Measurements from ENCODE around the gene ACAA1.

ACAA1 gene

GRCh38 chr3:38136777-38137614 is at the start of gene ACAA1:
TSS of gene ACAA1 (minus strand) at chr3:38137127. CDS start at chr3:38137035, 92 bp downstream.
- H3K27ac ChIP-seq: peak within 1 kb of the TSS; percentile 77
- no peak for TF ChIP-seq ZFX (IDR thresholded peaks at IDR 0.05; ENCODE audit: borderline replicate concordance)

GRCh38 chr3:38177181-38177580 is 40.3 kb upstream of the ACAA1 start:
- TF ChIP-seq CTCF (IDR thresholded peaks at IDR 0.05) (no peak), ZFX (IDR thresholded peaks at IDR 0.05; ENCODE audit: borderline replicate concordance) (no peak)
- H3K27ac ChIP-seq: no peak overlapping the region

- TF ChIP-seq ZFX (IDR thresholded peaks at IDR 0.05; ENCODE audit: borderline replicate concordance) (no peak), CTCF (IDR thresholded peaks at IDR 0.05) (no peak)
- no peak overlapping the region for H3K27ac ChIP-seq
Measured at GRCh38 chr3:38173834-38174418, 37.0 kb upstream of the ACAA1 start.

DNA sequence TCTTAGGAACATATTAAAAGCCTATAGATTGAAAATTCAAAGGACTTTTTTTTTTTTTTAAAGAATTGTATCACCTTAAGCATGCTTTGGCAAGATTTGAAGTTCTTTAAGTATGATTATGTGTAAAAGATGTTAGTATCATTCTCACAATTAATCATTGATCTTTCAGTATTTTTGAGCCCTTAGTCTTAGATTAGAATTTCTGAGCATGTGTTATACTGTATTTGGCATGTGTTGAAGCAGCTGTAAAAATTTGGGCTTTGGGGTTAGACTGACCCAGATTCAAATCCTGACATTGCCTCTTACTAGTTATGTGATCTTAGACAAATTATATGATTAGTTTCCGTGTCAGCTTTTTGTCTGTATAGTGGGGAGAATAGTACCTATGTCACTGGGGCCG is 34.7 kb upstream of the ACAA1 start:
- TF ChIP-seq ZFX (IDR thresholded peaks at IDR 0.05; ENCODE audit: borderline replicate concordance) (no peak), CTCF (IDR thresholded peaks at IDR 0.05) (no peak)
- H3K27ac ChIP-seq: no peak overlapping the region

DNA sequence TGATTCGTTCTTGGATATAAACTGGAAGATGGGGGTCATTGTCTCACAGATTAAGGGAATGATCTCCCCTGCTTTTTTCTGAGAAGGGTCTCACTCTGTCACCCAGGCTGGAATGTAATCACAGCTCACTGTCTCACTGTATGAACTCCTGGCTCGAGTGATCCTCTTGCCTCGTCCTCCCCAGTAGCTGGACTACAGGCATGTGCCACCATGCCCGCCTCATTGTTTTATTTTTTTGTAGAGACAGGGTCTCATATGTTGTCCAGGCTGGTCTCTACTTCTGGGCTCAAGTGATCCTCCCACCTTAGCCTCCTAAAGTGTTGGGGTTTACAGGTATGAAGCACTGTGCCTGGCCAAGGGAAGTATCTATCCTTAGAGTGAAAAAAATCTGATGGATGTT is 33.8 kb upstream of the ACAA1 start:
- no peak overlapping the region for H3K27ac ChIP-seq
- TF ChIP-seq ZFX (IDR thresholded peaks at IDR 0.05; ENCODE audit: borderline replicate concordance) (no peak), CTCF (IDR thresholded peaks at IDR 0.05) (no peak)

GRCh38 chr3:38169027-38169317 is 32.0 kb upstream of the ACAA1 start:
- TF ChIP-seq ZFX (IDR thresholded peaks at IDR 0.05; ENCODE audit: borderline replicate concordance) (no peak), CTCF (IDR thresholded peaks at IDR 0.05) (no peak)
- no peak overlapping the region for H3K27ac ChIP-seq

DNA sequence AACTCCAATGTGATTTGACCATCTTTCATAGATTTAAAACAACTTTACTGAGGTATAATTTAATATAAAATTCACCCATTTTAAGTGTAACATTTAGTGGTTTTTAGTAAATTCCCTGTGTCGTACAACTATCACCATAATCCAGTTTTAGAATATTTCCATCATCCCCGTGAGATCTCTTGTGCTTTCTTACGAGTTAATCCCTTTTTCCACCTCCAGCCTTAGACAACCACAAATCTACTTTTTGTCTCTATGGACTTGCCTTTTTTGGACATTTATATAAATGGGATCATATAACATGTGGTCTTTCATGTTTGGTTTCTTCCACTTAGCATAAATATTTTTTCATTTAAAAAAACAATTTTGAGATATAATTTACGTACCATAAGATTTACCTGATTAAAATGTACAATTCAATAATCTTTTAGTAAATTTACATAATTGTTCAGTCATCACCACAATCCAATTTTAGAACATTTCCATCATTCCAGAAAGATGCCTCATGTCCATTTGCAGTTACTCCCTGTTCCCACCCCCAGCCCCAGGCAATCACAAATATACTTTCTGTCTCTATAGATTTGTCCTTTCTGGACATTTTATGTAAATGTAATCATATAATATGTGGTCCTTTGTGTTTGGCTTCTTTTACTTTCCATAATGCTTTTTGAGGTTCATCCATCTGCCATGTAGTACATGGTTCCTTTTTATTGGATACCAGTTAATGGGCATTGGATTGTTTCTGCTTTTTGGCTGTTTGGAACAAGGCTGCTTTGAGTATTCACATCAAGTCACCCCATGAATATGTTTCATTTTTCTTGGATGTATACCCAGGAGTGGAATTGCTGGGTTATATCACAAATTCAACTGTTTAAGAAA is 31.5 kb upstream of the ACAA1 start:
- no peak overlapping the region for H3K27ac ChIP-seq
- TF ChIP-seq CTCF (IDR thresholded peaks at IDR 0.05) (no peak), ZFX (IDR thresholded peaks at IDR 0.05; ENCODE audit: borderline replicate concordance) (no peak)
